Neural cell (in vitro differentiated cells): ENCODE results near the gene SRSF5. TPM values are rescaled to one million over a fixed set of nuclear protein-coding genes. Genes with fewer than 3 reads are reported as not detected.
"Not testable (repeated sequence)": the region's sequence is repeated elsewhere in the genome, so short reads cannot be mapped to it uniquely, and the experiment has no call there.

ENCODE experiments used
- H2AFZ ChIP-seq: fragments of 200-600, 300-800 bp; sonication (generic), shearing (Covaris generic); 2 replicates; pipeline ENCODE4 v1.6.0; 2014; ENCODE audit warnings: low read depth, mild to moderate bottlenecking, antibody characterized with exemption, low read length, moderate library complexity
- H3F3A ChIP-seq: fragments of 200-600 bp; shearing (Covaris generic); 2 replicates; pipeline ENCODE4 v1.6.1; 2016; ENCODE audit warnings: mild to moderate bottlenecking, moderate library complexity, mixed read lengths, antibody characterized with exemption, low read length; ENCODE audit not compliant: insufficient read depth, poor library complexity, severe bottlenecking
- H3K27ac ChIP-seq: fragments of 200-600, 300-800 bp; sonication (generic), shearing (Covaris generic); 2 replicates; pipeline ENCODE4 v1.5.1; 2014; ENCODE audit warnings: mild to moderate bottlenecking, low read length, moderate library complexity
- H3K27me3 ChIP-seq: fragments of 300-800, 200-600 bp; sonication (generic), shearing (Covaris generic); 2 replicates; pipeline ENCODE4 v1.6.0; 2014; ENCODE audit warnings: mild to moderate bottlenecking, low read depth, low read length, moderate library complexity; ENCODE audit not compliant: insufficient read depth
- H3K36me3 ChIP-seq: fragments of 300-800, 200-600 bp; sonication (generic), shearing (Covaris generic); 2 replicates; pipeline ENCODE4 v1.5.1; 2014; ENCODE audit warnings: mild to moderate bottlenecking, antibody characterized with exemption, low read length, moderate library complexity; ENCODE audit not compliant: insufficient read depth
- H3K4me2 ChIP-seq: fragments of 300-800, 200-600 bp; sonication (generic), shearing (Covaris generic); 2 replicates; pipeline ENCODE4 v1.6.0; 2014; ENCODE audit warnings: mild to moderate bottlenecking, low read length
- H3K4me3 ChIP-seq: fragments of 300-800, 200-600 bp; sonication (generic), shearing (Covaris generic); 2 replicates; pipeline ENCODE4 v1.5.1; 2014; ENCODE audit warnings: mild to moderate bottlenecking, low read length, moderate library complexity
- H3K79me2 ChIP-seq: fragments of 200-600 bp; shearing (Covaris generic); replicated peaks from 2 replicates; pipeline ENCODE4 v1.6.0; 2014; ENCODE audit warnings: mild to moderate bottlenecking, low read length, moderate library complexity; ENCODE audit not compliant: insufficient read depth
- H3K9ac ChIP-seq: fragments of 300-800, 200-600 bp; sonication (generic), shearing (Covaris generic); 2 replicates; pipeline ENCODE4 v1.6.1; 2016; ENCODE audit warnings: mild to moderate bottlenecking, low read length, mixed read lengths
- H3K9me2 ChIP-seq: fragments of 200-600 bp; shearing (Covaris generic); 2 replicates; pipeline ENCODE4 v1.6.1; 2016; ENCODE audit warnings: mild to moderate bottlenecking, low read length, mixed read lengths; ENCODE audit not compliant: insufficient read depth
- H3K9me3 ChIP-seq: fragments of 200-600, 300-800 bp; sonication (generic), shearing (Covaris generic); 2 replicates; pipeline ENCODE4 v1.6.1; 2016; ENCODE audit warnings: mild to moderate bottlenecking, mixed run types, low read length, moderate library complexity, mixed read lengths
- H4K20me1 ChIP-seq: fragments of 200-600 bp; shearing (Covaris generic); 2 replicates; pipeline ENCODE4 v1.6.1; 2016; ENCODE audit warnings: mild to moderate bottlenecking, mixed run types; ENCODE audit not compliant: insufficient read depth
- EP300 ChIP-seq: fragments of 450-650 bp; conservative IDR thresholded peaks from 2 replicates; pipeline ENCODE4 v1.6.1; 2014; ENCODE audit warnings: antibody characterized with exemption, mild to moderate bottlenecking, moderate library complexity; ENCODE audit not compliant: poor library complexity, severe bottlenecking
- EZH2 ChIP-seq: fragments of 200-600, 300-800 bp; shearing (Covaris generic), sonication (generic); IDR thresholded peaks from 2 replicates; pipeline ENCODE4 v1.6.1; 2014; ENCODE audit warnings: antibody characterized with exemption, low read length, borderline replicate concordance, mild to moderate bottlenecking; ENCODE audit not compliant: insufficient read depth, poor library complexity, severe bottlenecking
- MXI1 ChIP-seq: fragments of 450-650 bp; conservative IDR thresholded peaks from 2 replicates; pipeline ENCODE4 v1.6.1; 2014; ENCODE audit warnings: antibody characterized with exemption, mild to moderate bottlenecking; ENCODE audit not compliant: poor library complexity, severe bottlenecking
- POLR2AphosphoS5 ChIP-seq: IDR thresholded peaks from 2 replicates; pipeline ENCODE4 v1.6.1; 2012
- RAD21 ChIP-seq: fragments of 450-650 bp; conservative IDR thresholded peaks from 2 replicates; pipeline ENCODE4 v1.6.1; 2014; ENCODE audit warnings: antibody characterized with exemption, mild to moderate bottlenecking, moderate library complexity
- SMC3 ChIP-seq: fragments of 450-650 bp; conservative IDR thresholded peaks from 2 replicates; pipeline ENCODE4 v1.6.1; 2014; ENCODE audit warnings: antibody characterized with exemption, mild to moderate bottlenecking, moderate library complexity; ENCODE audit not compliant: poor library complexity
- TAF1 ChIP-seq: IDR thresholded peaks from 2 replicates; pipeline ENCODE4 v1.6.1; 2012; ENCODE audit warnings: low read depth
- polyA plus RNA-seq: library from polyadenylated mRNA; depleted of rRNA; stranded (reverse); fragments of >200 nt; gene quantifications from 2 replicates; pipeline ENCODE4 v1.2.3, GENCODE V29; 2014
- TF ChIP-seq, protein P1 (sequence below): fragments of 450-650 bp; IDR thresholded peaks from 2 replicates; pipeline ENCODE4 v1.5.1; 2014; ENCODE audit warnings: antibody characterized with exemption, mild to moderate bottlenecking, moderate library complexity; ENCODE audit not compliant: poor library complexity, severe bottlenecking
- TF ChIP-seq, protein P2 (sequence below): IDR thresholded peaks from 2 replicates; pipeline ENCODE4 v1.6.1; 2012; ENCODE audit warnings: borderline replicate concordance

The SRSF5 gene
- polyA plus RNA-seq, 1 donor from 2014 or later: 1,017 TPM

DNA sequence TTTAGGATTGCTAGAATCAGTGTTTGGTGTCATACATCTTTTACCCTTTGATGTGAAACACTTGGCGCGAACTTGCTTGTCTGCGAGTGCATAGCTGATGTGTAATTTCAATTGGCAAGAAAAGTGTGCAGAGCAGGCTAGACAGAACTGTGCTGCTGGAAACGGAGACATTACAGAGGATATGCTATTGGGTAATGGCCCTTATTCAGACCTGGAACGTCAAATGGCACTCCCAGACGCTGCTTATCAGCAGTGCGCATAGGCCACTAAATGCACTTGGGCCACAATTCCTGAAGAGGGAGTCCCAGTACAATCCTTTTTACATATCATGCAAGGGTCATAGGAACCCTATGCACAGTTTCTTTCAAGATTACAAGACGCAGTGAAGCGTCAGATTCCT, 45.8 kb downstream of the SRSF5 start:
- no peaks in the 10 kb centered on the region for H3K9me2 ChIP-seq
- no peaks in the 10 kb centered on the region for H3K27me3 ChIP-seq

GRCh38 chr14:69813346-69813745, 46.4 kb downstream of the SRSF5 start:
- H3K79me2 ChIP-seq, H3K9ac ChIP-seq, H4K20me1 ChIP-seq, H3K27ac ChIP-seq, H2AFZ ChIP-seq, H3K9me2 ChIP-seq, H3K36me3 ChIP-seq, H3K4me2 ChIP-seq, H3K4me3 ChIP-seq, H3K27me3 ChIP-seq, H3F3A ChIP-seq, H3K9me3 ChIP-seq: not testable (repeated sequence)

More for the DNA sequence above, 45.8 kb downstream of the SRSF5 start:
- H3K36me3 ChIP-seq: no peaks in the 10 kb centered on the region
- H3F3A ChIP-seq: no peaks in the 10 kb centered on the region
- no peak overlapping the region for H2AFZ ChIP-seq
- H3K4me2 ChIP-seq: no peak overlapping the region
- no peaks in the 10 kb centered on the region for H3K9me3 ChIP-seq
- no peak overlapping the region for H3K27ac ChIP-seq
- TF ChIP-seq SMC3: no peak
- no peak for TF ChIP-seq POLR2AphosphoS5
- TF ChIP-seq, protein P1, sequence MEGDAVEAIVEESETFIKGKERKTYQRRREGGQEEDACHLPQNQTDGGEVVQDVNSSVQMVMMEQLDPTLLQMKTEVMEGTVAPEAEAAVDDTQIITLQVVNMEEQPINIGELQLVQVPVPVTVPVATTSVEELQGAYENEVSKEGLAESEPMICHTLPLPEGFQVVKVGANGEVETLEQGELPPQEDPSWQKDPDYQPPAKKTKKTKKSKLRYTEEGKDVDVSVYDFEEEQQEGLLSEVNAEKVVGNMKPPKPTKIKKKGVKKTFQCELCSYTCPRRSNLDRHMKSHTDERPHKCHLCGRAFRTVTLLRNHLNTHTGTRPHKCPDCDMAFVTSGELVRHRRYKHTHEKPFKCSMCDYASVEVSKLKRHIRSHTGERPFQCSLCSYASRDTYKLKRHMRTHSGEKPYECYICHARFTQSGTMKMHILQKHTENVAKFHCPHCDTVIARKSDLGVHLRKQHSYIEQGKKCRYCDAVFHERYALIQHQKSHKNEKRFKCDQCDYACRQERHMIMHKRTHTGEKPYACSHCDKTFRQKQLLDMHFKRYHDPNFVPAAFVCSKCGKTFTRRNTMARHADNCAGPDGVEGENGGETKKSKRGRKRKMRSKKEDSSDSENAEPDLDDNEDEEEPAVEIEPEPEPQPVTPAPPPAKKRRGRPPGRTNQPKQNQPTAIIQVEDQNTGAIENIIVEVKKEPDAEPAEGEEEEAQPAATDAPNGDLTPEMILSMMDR: peak; percentile 19
- H3K4me3 ChIP-seq: no peak overlapping the region
- H3K79me2 ChIP-seq: no peaks in the 10 kb centered on the region
- no peaks in the 10 kb centered on the region for H4K20me1 ChIP-seq
- H3K9ac ChIP-seq: no peak overlapping the region

- H3K27ac ChIP-seq: no peak overlapping the region
- H3K27me3 ChIP-seq: no peaks in the 10 kb centered on the region
- H3K36me3 ChIP-seq: no peaks in the 10 kb centered on the region
- H3K79me2 ChIP-seq: no peaks in the 10 kb centered on the region
- no peaks in the 10 kb centered on the region for H3F3A ChIP-seq
- no peak overlapping the region for H3K4me3 ChIP-seq
- no peaks in the 10 kb centered on the region for H3K9me2 ChIP-seq
- H2AFZ ChIP-seq: no peak overlapping the region
- H4K20me1 ChIP-seq: no peaks in the 10 kb centered on the region
- no peak for TF ChIP-seq EZH2
- TF ChIP-seq MXI1: no peak
- no peak for TF ChIP-seq EP300
- no peak for TF ChIP-seq SMC3
- TF ChIP-seq, protein P1: no peak
- TF ChIP-seq, protein P2, sequence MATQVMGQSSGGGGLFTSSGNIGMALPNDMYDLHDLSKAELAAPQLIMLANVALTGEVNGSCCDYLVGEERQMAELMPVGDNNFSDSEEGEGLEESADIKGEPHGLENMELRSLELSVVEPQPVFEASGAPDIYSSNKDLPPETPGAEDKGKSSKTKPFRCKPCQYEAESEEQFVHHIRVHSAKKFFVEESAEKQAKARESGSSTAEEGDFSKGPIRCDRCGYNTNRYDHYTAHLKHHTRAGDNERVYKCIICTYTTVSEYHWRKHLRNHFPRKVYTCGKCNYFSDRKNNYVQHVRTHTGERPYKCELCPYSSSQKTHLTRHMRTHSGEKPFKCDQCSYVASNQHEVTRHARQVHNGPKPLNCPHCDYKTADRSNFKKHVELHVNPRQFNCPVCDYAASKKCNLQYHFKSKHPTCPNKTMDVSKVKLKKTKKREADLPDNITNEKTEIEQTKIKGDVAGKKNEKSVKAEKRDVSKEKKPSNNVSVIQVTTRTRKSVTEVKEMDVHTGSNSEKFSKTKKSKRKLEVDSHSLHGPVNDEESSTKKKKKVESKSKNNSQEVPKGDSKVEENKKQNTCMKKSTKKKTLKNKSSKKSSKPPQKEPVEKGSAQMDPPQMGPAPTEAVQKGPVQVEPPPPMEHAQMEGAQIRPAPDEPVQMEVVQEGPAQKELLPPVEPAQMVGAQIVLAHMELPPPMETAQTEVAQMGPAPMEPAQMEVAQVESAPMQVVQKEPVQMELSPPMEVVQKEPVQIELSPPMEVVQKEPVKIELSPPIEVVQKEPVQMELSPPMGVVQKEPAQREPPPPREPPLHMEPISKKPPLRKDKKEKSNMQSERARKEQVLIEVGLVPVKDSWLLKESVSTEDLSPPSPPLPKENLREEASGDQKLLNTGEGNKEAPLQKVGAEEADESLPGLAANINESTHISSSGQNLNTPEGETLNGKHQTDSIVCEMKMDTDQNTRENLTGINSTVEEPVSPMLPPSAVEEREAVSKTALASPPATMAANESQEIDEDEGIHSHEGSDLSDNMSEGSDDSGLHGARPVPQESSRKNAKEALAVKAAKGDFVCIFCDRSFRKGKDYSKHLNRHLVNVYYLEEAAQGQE: no peak
- TF ChIP-seq RAD21: no peak
- TF ChIP-seq TAF1: no peak
- no peak for TF ChIP-seq POLR2AphosphoS5
- H3K9ac ChIP-seq: no peak overlapping the region
- H3K9me3 ChIP-seq: no peaks in the 10 kb centered on the region
- H3K4me2 ChIP-seq: no peak overlapping the region
Observed at GRCh38 chr14:69814397-69814796, 47.5 kb downstream of the SRSF5 start.
